Activated CD4-positive, CD25-positive, alpha-beta regulatory T cell treated with anti-CD3 and anti-CD28 coated beads, Interleukin-2, amount 50 U/mL, for 24 hours (primary cell): ENCODE data around the gene RAF1.
"Not testable (repeated sequence)": the region's sequence is repeated elsewhere in the genome, so short reads cannot be mapped to it uniquely, and the experiment has no call there.

Source experiments
- ATAC-seq, 2 donors: fragments of 150-1000 bp; cut with Tn5 transposase; one replicate each; pipeline ENCODE4 v1.10.0; 2021; ENCODE audit warnings: mild to moderate bottlenecking in 1 of 2, moderate library complexity in 1 of 2

The RAF1 gene

DNA sequence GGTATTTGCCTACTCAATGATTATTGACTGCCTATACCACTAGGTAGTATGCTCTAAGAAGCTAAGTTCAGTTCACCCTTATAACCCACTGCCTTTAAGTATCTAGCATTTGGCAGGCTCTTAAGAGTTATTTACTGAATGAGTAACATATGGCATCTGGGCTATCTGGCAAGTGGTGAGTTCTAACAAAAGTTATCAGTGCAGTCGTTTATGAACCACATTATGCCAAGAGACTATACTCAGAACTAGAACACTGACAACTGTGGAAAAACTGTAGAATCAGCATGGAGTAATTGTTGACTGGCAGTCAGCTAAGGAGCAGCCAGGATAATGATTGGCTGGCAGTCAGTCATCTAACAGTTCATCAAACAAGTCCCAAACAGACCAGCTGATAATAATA is 25.8 kb downstream of the RAF1 start:
- peak in 1 of 2 donors; percentile 24 for ATAC-seq

DNA sequence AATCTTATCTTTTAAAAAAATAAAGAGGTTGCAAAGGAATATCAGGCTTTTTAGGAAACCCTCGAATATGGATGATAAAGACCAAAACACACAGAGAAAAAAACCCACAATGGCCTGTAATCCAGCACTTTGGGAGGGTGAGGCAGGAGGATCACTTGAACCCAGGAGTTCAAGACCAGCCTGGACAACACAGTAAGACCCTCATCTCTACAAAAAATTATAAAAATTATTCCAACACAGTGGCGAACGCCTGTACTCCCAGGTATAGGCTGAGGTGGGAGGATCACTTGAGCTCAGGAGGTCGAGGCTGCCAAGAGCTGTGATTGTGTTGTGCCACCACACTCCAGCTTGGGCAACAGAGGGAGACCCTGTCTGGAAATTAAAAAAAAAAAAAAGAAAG is 30.8 kb downstream of the RAF1 start:
- ATAC-seq: no peak

DNA sequence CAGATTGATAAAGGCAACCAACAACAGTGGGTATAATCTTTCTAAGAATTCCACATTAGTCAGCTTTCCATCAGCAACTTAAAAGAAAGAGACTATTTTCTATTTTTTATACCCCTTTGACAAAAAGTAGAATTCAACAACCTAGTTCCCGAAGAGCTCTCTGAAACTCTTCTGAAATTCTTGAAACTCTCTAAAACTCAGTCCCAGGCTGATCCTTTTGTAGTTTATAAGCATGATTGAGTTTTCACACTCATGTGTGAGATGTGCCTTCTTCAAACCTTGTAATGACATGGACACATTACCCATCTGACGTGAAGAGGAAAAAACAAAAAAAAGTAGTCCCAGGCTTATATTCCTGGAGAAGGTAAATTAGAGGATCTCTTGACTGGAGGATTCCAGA is 31.4 kb downstream of the RAF1 start:
- ATAC-seq: peak in 1 of 2 donors; percentile 27

DNA sequence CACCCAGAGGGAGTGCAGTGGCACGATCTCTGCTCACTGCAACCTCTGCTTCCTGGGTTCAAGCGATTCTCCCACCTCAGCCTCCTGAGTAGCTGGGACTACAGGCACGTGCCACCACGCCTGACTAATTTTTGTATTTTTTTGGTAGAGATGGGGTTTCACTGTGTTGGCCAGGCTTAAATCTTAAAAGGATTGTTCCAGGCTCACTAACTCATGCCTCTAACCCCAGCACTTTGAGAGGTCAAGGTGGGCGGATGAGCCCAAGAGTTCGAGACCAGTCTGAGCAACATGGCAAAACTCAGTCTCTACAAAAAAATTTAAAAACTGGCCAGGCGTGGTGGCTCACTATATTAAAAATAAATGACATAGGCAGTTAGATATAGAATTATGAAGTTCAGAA is 33.1 kb downstream of the RAF1 start:
- ATAC-seq: peak in 1 of 2 donors; percentile 49

DNA sequence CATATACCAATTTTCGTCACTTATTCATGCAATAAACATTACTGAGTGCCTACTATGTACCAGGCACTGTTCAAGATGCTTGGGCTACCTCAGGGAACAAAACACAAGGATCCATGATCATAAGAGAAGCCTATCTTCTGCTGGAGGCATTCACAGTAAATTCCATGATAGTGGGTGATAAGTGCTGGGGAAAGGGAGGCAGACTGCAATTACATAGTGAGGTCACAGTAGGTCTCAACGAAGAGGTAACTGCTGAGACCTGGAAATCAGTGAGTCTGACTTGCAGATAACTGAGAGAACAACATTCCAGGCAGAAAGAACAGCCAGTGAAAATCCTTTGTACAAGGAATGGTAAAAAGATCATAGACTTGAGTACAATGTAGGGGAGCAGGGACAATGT is 33.6 kb downstream of the RAF1 start:
- ATAC-seq: no peak

DNA sequence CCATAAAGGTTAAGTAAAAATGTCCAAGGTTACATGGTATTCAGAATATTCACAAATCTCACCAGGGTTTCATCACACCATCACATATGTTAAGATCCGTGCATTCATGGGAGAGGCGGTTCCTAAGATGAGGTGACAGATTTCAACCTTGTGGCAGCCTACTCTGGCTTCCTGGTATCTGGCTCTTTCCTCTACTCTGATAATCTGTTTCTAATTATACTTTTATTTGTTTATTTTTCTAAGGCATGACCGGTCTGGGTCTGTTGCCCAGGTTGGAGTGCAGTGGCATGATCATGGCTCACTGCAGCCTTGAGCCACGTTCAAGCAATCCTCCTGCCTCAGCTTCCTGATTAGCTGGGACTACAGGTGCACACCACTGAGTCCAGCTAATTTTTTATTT is 34.4 kb downstream of the RAF1 start:
- ATAC-seq: no peak

DNA sequence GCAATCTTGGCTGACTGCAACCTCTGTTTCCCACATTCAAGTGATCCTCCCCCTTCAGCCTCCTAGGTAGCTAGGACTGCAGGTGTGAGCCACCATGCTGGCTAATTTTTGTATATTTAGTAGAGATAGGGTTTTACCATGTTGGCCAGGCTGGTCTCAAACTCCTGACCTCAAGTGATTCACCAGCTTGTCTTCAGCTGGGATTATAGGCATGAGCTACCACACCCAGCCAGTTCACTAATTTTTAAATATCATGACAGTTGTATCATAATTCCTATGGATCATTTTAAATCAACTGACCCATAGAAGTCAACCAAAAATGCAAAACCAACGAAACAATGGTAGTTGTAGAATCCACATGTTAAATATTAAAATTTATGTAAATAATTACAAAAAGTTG is 35.1 kb downstream of the RAF1 start:
- no peak for ATAC-seq

DNA sequence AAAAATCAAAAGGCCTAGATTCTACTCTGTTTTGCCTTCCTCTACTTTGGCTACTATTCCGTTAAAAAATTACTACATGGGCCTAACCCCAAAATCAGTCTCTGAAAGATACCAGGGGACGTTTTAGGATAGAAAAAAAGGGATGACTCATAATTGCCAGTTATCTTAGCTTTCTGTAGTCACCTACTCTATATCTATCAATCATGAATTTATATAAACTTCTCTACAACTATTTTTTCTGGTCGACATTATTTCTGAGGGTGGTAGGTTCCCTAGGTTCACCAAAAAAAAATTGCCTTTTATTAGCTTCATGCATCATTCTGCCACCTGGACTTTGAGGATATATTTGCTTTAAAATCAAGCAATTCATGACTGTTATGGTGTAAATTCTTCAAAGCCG is 36.5 kb downstream of the RAF1 start:
- peak; percentile 56 to 62 for ATAC-seq

DNA sequence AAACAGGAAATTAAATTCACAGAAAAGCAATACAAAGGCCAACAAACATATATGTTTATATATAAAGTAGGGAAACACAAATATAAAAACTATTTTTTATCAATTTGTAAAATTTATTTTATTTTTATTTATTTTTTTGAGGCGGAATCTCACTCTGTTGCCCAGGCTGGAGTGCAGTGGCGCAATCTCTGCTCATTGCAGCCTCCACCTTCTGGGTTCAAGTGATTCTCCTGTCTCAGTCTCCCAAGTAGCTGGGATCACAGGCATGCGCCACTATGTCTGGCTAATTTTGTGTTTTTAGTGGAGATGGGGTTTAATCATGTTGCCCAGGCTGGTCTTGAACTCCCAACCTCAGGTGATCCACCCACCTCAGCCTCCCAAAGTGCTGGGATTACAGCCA is 39.0 kb downstream of the RAF1 start:
- ATAC-seq: not testable (repeated sequence)

DNA sequence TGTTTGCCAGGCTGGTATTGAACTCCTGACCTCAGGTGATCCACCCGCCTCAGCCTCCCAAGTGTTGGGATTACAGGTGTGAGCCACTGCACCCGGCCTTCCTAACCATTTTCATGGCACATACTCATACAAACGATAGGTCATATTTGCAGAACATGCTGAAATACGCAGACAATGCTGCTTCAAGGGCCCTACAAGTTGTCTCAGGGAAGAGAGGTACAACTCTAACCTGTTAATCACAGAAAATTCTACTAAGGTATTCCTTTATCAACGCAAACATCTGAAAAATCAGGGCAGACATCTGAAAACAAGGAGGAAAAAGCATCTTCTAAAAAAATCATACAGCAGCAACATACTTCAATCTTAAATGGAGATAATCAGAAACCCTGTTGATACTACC is 39.9 kb downstream of the RAF1 start:
- ATAC-seq: no peak

DNA sequence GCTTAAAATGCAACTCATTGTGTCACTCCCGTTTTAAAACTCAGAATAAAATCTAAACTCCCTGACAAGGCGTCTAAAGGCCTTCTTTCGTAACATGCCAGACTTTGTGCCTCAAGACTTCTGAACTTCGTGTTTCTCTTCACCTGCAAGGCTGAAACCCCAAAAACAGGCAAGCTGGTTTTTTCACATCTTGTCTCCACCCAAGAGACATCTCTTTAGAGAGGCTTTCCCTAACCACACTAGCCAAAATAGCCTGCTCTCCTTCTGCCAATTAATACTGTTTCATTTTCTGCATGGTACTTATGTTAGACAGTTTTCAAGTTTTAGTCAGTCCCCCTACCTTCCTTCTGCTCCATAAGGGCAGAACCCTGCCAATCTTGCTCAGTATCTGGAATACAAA is 41.6 kb downstream of the RAF1 start:
- ATAC-seq: no peak

DNA sequence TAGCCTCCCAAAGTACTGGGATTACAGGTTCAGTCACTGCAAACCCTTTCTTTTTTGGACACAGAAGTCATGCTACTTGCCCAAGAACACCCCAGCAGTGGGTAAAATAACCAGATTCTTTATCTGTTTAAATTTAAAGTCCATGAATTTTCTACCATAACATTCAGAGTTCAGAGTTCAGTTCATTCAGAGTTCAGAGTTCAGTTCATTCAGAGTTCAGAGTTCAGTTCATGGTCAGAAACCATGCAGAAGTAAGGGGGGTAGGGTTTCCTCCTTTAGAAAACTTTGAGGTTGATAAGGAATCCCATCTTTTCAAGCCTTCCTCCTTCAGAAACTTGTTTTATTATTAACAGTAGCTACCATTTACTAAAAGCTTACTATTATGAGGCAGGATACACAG is 43.2 kb downstream of the RAF1 start:
- ATAC-seq: no peak

DNA sequence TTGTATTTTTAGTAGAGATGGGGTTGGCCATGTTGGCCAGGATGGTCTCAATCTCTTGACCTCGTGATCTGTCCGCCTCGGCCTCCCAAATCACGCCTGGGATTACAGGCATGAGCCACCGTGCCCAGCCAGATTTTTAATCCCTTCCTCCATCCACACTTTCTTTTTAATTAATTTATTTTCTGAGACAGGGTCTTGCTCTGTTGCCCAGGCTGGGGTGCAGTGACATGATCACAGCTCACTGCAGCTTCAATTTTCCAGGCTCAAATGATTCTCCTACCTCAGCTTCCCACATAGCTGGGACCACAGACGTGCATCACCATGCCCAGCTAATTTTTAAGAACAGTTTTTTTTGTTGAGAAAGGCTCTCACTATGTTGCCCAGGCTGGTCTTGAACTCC is 43.6 kb downstream of the RAF1 start:
- ATAC-seq: no peak

DNA sequence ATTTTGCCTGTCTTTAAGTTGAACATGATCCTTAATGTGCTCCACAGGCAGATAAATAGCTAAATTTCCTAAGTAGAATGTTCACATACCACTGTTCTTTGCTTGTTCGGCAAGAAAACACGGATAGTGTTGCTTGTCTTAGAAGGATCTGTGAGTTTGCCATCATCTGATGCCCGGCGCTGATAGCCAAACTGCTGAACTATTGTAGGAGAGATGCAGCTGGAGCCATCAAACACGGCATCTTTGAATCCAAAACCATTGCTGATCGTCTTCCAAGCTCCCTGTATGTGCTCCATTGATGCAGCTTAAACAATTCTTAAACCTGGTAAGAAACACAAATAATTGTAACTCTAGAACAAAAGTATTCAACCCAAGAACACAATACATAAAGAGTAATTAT is 45.5 kb downstream of the RAF1 start:
- no peak for ATAC-seq

DNA sequence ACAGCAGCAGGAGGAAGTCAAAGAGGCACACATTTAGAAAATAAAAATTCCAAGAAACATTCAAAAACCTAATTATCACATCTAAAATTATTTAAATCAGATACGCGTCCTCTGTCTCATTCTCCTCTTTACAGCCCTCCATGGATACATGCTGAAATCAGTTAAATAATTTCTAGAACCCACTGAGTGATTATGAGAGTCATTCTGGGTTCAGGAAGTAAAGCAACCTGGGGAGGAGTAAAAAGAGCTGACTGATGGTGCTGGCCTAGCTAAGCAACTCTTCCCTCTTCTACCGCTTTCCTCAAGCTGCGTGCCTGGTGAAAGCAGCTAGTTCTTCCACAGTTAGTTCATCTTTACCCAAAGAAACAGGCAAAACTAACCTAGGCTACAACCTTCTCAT is 48.7 kb downstream of the RAF1 start:
- peak; percentile 33 to 53 for ATAC-seq

DNA sequence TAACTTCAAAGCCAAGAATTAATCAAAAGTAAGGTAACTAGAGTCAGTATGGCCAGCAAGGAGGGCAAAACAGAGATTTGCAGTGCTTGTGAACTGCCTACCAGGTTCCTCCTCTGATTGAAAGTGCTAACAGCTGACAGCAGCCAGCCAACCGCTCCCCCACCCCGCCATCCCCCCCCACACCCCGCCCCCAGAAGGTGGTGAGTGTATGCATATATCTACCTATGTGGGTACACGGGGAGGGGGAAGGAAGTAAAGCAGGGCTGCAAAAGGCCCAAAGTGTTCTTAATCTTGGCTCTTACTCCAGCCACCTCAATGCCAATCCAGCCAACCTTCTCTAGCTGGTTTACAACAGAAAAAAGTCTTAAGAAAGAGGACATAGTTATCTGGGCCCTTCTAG is 50.7 kb downstream of the RAF1 start:
- peak in 1 of 2 donors; percentile 37 for ATAC-seq

DNA sequence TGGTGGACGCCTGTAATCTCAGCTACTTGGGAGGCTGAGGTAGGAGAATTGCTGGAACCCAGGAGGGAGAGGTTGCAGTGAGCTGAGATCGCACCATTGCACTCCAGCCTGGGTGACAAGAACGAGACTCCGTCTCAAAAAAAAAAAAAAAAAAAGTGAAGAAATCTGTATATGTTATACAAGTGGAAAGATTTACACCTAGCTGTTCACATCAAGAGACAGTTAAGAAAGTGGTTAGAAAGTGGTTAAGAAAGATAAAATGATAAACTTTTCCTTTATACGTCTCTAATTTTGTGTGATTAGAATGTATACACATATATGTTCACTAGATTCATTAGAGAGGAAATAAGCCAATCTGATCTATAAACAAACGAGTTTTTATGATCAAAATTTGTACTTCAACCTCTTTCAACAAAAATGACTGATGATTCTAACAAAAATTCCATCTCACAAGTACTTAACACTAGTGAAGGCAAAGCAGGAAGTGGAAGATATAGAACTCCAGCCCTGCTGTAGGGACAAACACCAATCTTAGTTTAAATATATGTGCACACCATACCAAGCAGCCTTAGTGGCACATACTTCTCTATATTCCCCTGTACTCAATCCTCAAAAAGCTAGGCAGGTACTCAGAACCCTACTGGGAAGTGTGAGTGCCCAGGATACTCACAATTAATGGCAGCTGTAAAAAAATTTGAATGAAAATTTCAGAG is 51.2 kb downstream of the RAF1 start:
- ATAC-seq: no peak

DNA sequence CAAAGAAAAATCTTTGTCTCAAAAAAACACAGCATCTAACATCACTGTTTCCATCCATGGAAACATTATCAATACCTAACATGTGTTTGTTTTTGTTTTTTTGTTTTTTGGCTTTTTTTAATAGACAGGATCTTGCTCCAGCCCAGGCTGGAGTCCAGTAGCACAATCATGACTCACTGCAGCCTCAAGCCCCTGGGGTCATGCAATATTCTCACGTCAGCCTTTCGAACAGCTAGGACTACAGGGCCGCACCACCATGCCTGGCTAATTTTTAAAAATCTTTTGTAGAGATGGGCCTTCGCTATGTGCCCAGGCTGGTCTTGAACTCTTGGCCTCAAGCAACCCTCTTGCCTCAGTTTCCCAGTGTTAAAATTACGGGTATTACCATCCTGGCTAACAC is 52.8 kb downstream of the RAF1 start:
- no peak for ATAC-seq

DNA sequence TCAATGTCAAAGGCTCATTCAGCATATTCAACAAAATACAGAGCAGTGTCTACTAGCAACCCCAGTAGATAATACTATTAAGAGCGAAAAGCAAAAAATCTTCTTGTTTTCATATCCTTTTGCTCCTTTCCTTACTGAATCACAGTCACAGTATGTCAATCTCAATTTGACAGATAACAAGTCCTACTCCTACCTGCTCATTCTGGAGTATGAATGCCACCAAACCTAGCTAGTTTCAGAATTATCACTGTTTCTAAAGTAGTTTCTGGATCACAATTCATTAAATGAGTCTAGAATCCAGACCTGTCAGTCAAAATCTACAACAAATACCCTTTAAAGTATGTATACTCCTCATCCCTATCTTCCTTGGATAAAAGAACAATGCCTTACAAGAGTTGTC is 55.5 kb downstream of the RAF1 start:
- peak in 1 of 2 donors; percentile 12 for ATAC-seq

DNA sequence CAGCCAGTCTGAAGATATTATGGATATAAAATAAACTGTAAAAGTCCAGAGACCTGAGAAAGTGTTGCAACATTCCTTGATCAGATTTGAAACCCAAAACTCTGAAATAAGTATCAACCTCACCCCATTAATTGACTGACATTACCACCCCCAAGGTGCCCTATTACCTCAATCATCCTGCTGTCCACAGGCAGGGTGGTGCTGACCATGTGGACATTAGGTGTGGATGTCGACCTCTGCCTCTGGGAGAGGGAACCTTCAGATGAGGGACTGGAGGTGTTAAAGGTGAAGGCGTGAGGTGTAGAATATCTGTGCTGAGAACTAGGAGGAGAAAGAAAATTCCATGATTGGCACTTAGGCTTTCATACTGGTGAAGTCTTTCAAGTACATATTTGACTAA is 59.9 kb downstream of the RAF1 start:
- no peak for ATAC-seq

DNA sequence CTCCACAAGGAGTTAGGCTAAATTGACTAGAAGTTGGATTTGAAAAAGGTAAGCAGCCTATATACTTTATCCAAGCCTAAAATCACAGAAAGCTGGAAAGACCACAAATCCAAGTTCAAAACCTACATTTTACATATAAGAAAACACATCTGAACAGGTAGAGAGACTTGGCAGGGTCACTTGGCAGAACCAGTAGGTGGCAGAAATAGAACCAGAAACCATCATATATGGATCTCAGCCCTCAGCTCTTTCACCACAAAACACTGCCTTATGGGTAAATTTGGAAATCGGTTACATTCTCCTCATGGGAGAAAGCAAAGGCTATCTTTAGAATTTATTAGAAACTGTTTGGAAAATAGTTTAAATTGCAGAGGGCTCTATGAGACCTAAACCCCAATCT is 62.8 kb downstream of the RAF1 start:
- no peak for ATAC-seq

DNA sequence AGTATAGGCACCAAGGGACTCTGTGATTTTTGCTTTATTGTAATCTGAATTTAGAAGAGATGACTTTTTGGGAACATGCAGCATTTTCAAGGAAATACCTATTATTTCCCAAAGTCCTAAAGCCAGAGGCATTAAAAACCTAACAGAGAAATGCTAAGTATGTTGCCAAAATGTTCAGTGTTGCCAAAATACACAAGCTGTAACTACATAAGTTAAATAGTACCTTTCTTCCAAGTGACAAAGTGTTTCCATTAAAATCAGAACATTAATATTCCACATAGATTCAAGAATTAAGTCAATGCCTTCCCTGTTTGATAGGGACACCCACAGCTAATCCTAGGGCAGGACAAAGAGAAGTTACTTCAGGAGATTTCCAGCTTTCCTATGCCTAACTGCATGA is 65.0 kb downstream of the RAF1 start:
- ATAC-seq: no peak

DNA sequence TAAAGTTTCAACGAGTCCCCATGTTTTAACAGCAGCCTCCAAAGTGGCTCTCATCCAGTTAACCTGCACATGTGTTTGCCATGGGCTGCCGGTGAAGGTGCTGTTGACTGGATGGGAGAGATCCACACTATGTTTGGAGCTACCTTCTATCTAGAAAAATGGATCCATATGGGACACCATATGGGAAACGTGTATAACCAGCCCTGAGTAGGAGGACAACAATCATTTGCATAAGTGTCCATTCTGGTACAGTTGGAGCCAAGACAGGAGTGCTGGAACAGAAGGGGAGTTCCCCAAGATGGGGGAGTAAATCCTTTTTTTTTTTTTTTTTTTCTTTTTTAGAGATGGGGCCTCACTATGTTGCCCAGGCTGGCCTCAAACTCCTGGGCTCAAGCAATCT is 70.4 kb downstream of the RAF1 start:
- ATAC-seq: no peak

DNA sequence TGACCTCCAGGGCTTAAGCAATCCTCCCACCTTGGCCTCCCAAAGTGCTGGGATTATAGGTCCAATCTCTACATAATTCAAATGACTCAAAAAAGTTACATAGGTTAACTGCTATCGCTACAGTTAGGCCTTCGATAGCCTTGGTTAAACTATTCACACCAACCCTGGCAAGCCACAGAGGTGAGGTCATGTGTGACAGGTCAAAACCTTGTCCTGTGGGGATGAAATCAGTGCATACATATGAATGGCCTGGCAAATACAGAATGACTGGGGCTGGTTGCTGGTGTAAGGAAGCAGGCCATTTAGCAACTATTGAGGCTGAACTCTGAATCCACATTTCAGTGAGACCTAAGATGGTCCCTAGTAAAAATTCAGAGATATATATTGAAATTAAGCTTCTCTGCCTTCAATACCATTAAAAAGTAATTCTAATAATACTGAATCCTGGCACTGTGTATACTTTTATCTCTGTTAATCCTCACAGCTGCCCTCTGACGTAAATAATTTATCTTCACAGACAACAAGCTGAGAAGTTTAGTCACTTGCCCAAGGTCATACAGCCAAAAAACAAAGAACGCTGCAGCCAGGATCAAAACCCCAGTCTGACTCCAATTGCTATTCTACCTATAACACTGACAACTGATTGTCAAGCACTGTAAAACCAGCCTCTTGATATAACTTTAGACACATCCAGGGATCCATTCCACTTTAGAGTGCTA is 71.8 kb downstream of the RAF1 start:
- ATAC-seq: no peak

DNA sequence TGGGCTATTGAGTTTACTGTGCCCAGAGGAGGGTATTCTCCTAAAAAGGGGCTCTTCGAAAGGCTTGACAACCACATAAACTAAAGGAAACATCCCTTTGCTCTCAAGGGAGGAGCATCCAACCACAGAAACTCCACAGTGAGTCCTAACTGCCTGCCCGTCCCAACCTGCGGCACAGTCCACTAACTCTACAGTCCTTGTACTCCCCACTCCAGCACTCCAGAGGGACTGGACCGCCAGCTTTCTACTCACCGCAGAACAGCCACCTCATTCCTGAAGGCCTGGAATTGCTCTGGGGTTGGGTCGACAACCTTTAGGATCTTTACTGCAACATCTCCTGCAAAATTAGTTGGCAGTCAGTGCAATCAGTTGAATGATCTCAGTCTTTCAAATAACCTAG is 72.5 kb downstream of the RAF1 start:
- no peak for ATAC-seq
